ENCODE measurements around the gene ENAM. TPM values are rescaled to one million over a fixed set of nuclear protein-coding genes. Genes with fewer than 3 reads are reported as not detected.

Gene ENAM
- total and polyA plus RNA-seq, 2 of the 13 experiments (the other 11 are each of a cell fraction or from before 2014, with no cell fraction given) = not detected

GRCh38 chr4:70628444-70628843, at the start of gene ENAM (continued):
- TF ChIP-seq JDP2 (CRISPR knock-in tag; IDR thresholded peaks at IDR 0.05; ENCODE audit: borderline replicate concordance) (no peak), PRMT3 (CRISPR knock-in tag; IDR thresholded peaks at IDR 0.05; ENCODE audit: borderline replicate concordance, low read depth) (no peak), KLF9 (CRISPR knock-in tag; IDR thresholded peaks at IDR 0.05; ENCODE audit: low read depth) (no peak)

DNA sequence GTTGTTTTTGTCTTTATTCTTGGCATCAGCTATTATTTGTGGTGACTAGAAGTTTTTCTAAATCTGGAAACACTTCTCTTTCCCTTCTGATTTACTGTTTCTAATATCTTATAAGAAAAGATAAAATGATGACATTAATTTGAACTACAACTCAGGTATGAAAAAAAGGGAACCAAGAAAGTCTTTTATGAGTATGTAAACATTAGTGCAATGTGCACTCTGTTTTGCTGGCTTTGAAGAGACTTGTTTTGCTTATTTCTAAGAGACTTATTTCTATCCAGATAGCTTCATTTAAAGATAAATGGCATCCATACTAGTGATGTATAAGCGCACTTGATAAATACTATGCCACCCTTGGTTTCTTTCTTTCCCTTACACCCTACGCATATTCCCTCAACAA, 46.6 kb upstream of the ENAM start:
- TF ChIP-seq ZSCAN22 (CRISPR knock-in tag; IDR thresholded peaks at IDR 0.05) (no peak), ZNF501 (CRISPR knock-in tag; IDR thresholded peaks at IDR 0.05) (no peak), ZNF451 (CRISPR knock-in tag; IDR thresholded peaks at IDR 0.05) (no peak), ZNF557 (CRISPR knock-in tag; IDR thresholded peaks at IDR 0.05) (no peak), DMAP1 (CRISPR knock-in tag; IDR thresholded peaks at IDR 0.05) (no peak), ZBTB8A (CRISPR knock-in tag; IDR thresholded peaks at IDR 0.05; ENCODE audit: borderline replicate concordance, low read depth) (no peak), KLF15 (CRISPR knock-in tag; IDR thresholded peaks at IDR 0.05; ENCODE audit: borderline replicate concordance) (no peak), ZNF720 (CRISPR knock-in tag; IDR thresholded peaks at IDR 0.05) (no peak), TP53 (CRISPR knock-in tag; conservative IDR thresholded peaks at IDR 0.05) (no peak), ZNF33A (CRISPR knock-in tag; IDR thresholded peaks at IDR 0.05; ENCODE audit: borderline replicate concordance) (no peak), NCOA5 (CRISPR knock-in tag; IDR thresholded peaks at IDR 0.05) (no peak), POGK (CRISPR knock-in tag; conservative IDR thresholded peaks at IDR 0.05) (no peak), AKAP8 (CRISPR knock-in tag; IDR thresholded peaks at IDR 0.05) (no peak), PCBP1 (IDR thresholded peaks at IDR 0.05; ENCODE audit: borderline replicate concordance, low read depth, low read length) (no peak), PAWR (CRISPR knock-in tag; IDR thresholded peaks at IDR 0.05; ENCODE audit: borderline replicate concordance) (no peak), FOXJ3 (CRISPR knock-in tag; IDR thresholded peaks at IDR 0.05; ENCODE audit: borderline replicate concordance) (no peak), ZKSCAN5 (CRISPR knock-in tag; IDR thresholded peaks at IDR 0.05) (no peak)
- peaks cover 18% of the 10 kb centered on the region for H3K4me1 ChIP-seq (ENCODE audit: insufficient read depth, low read length)
- H3K9ac ChIP-seq (ENCODE audit: insufficient read depth, low read depth, low read length) = no peak overlapping the region
- no TSS peak for BruUV-seq (replicated peaks)
- in situ Hi-C loops (cut with HindIII; ENCODE audit: extremely low pct_ligation_motif_present, low pct_unique_long_range_greater_than_20kb) (no loop called here), intact Hi-C loops (cut with micrococcal nuclease; ENCODE audit: unreplicated experiment) (no loop called here)
- FAIRE-seq (no peak), DNase-seq (ENCODE audit: low spot score) (no peak), ATAC-seq (no peak)
- no peak overlapping the region for H3K27ac ChIP-seq (ENCODE audit: extremely low read length, insufficient read depth, low read length)
- H2AFZ ChIP-seq (ENCODE audit: low read length) = no peak overlapping the region
- no peaks in the 10 kb centered on the region for H4K20me1 ChIP-seq (ENCODE audit: insufficient read depth, low read length)
- H3K4me3 ChIP-seq (replicated peaks in 1 of 3; ENCODE audit: insufficient read depth in 1 of 3, low read depth in 2 of 3, low read length in 3 of 3) = no peak overlapping the region
- WGBS (ENCODE audit: low lambda C conversion rate) = 82% methylated on average over 2 of the region's 2 CpGs
- no peaks in the 10 kb centered on the region for H3K9me3 ChIP-seq (ENCODE audit: low read length)
- no peaks in the 10 kb centered on the region for H3K27me3 ChIP-seq (ENCODE audit: control insufficient read depth in 1 of 2, insufficient read depth in 2 of 2, low read length in 2 of 2)
- H3K36me3 ChIP-seq (replicated peaks in 1 of 2; ENCODE audit: control insufficient read depth in 1 of 2, insufficient read depth in 2 of 2, low read length in 2 of 2) = no peaks in the 10 kb centered on the region
- ChIA-PET CTCF (ENCODE audit: low intra/inter-chr PET ratio, low total read pairs) (no interaction called here), POLR2A (no interaction called here)
- H3K79me2 ChIP-seq (ENCODE audit: insufficient read depth, low read length) = no peaks in the 10 kb centered on the region
- no peak overlapping the region for H3K4me2 ChIP-seq (ENCODE audit: low read depth, low read length)
